HEK293 (cell line): ENCODE results near the gene NDUFB10.

Experiments
- ELK4 ChIP-seq: IDR thresholded peaks from 2 replicates; pipeline ENCODE4 v1.6.1; 2011; ENCODE audit warnings: mild to moderate bottlenecking, low read depth, low read length, borderline replicate concordance
- KLF8 ChIP-seq: fragments of 450-650 bp; formaldehyde crosslinking; IDR thresholded peaks from 2 replicates; pipeline ENCODE4 v1.5.1; 2016; ENCODE audit warnings: missing biosample characterization, missing genetic modification characterization
- MYNN ChIP-seq: fragments of 450-650 bp; formaldehyde crosslinking; IDR thresholded peaks from 2 replicates; pipeline ENCODE4 v1.5.1; 2016; ENCODE audit warnings: missing biosample characterization, missing genetic modification characterization, borderline replicate concordance
- TRIM28 ChIP-seq: IDR thresholded peaks from 2 replicates; pipeline ENCODE4 v1.6.1; 2011; ENCODE audit warnings: low read length, control low read depth, borderline replicate concordance
- ZBTB26 ChIP-seq: fragments of 450-650 bp; formaldehyde crosslinking; optimal IDR thresholded peaks from 2 replicates; pipeline ENCODE3; 2016; ENCODE audit warnings: missing biosample characterization, mild to moderate bottlenecking, missing genetic modification characterization
- ZBTB8A ChIP-seq: fragments of 450-650 bp; formaldehyde crosslinking; IDR thresholded peaks from 2 replicates; pipeline ENCODE4 v1.5.1; 2016; ENCODE audit warnings: missing biosample characterization, missing genetic modification characterization
- ZNF155 ChIP-seq: fragments of 450-650 bp; formaldehyde crosslinking; IDR thresholded peaks from 2 replicates; pipeline ENCODE4 v1.5.1; 2016; ENCODE audit warnings: missing biosample characterization, missing genetic modification characterization
- ZNF175 ChIP-seq: fragments of 450-650 bp; formaldehyde crosslinking; IDR thresholded peaks from 2 replicates; pipeline ENCODE4 v1.5.1; 2016; ENCODE audit warnings: missing biosample characterization, missing genetic modification characterization
- ZNF18 ChIP-seq: fragments of 450-650 bp; formaldehyde crosslinking; IDR thresholded peaks from 2 replicates; pipeline ENCODE4 v1.5.1; 2016; ENCODE audit warnings: missing biosample characterization, missing genetic modification characterization
- ZNF211 ChIP-seq: fragments of 450-650 bp; formaldehyde crosslinking; IDR thresholded peaks from 2 replicates; pipeline ENCODE4 v1.5.1; 2016; ENCODE audit warnings: low read depth, missing biosample characterization, missing genetic modification characterization
- ZNF239 ChIP-seq: fragments of 450-650 bp; formaldehyde crosslinking; IDR thresholded peaks from 2 replicates; pipeline ENCODE4 v1.5.1; 2016; ENCODE audit warnings: missing biosample characterization, missing genetic modification characterization
- ZNF26 ChIP-seq: fragments of 450-650 bp; formaldehyde crosslinking; IDR thresholded peaks from 2 replicates; pipeline ENCODE4 v1.5.1; 2016; ENCODE audit warnings: missing biosample characterization, missing genetic modification characterization
- ZNF274 ChIP-seq, 2 experiments: fragments of 200-500 bp in 1 of 2; fragments of 450-650 bp in 1 of 2; sonication (Bioruptor generic) in 1 of 2; formaldehyde crosslinking in 1 of 2; IDR thresholded peaks; 2 replicates each; pipeline versions ENCODE4 v1.5.1 to v1.6.1; 2014 to 2016; ENCODE audit warnings: borderline replicate concordance in 1 of 2, inconsistent platforms in 1 of 2, low read length in 1 of 2, missing biosample characterization in 1 of 2, missing genetic modification characterization in 1 of 2
- ZNF280C ChIP-seq: fragments of 450-650 bp; formaldehyde crosslinking; IDR thresholded peaks from 2 replicates; pipeline ENCODE4 v1.5.1; 2016; ENCODE audit warnings: missing biosample characterization, missing genetic modification characterization
- ZNF292 ChIP-seq: fragments of 450-650 bp; formaldehyde crosslinking; IDR thresholded peaks from 2 replicates; pipeline ENCODE4 v1.5.1; 2016; ENCODE audit warnings: low read depth, missing biosample characterization, missing genetic modification characterization, borderline replicate concordance
- ZNF335 ChIP-seq: fragments of 450-650 bp; formaldehyde crosslinking; conservative IDR thresholded peaks from 2 replicates; pipeline ENCODE4 v1.5.1; 2016; ENCODE audit warnings: missing biosample characterization, missing genetic modification characterization
- ZNF341 ChIP-seq: fragments of 450-650 bp; formaldehyde crosslinking; IDR thresholded peaks from 2 replicates; pipeline ENCODE4; 2016; ENCODE audit warnings: low read depth, missing biosample characterization, missing genetic modification characterization
- ZNF391 ChIP-seq: fragments of 450-650 bp; formaldehyde crosslinking; IDR thresholded peaks from 2 replicates; pipeline ENCODE4 v1.5.1; 2016; ENCODE audit warnings: low read depth, missing biosample characterization, missing genetic modification characterization, borderline replicate concordance
- ZNF423 ChIP-seq: fragments of 450-650 bp; formaldehyde crosslinking; IDR thresholded peaks from 2 replicates; pipeline ENCODE4 v1.5.1; 2016; ENCODE audit warnings: missing biosample characterization, missing genetic modification characterization
- ZNF426 ChIP-seq: fragments of 450-650 bp; formaldehyde crosslinking; IDR thresholded peaks from 2 replicates; pipeline ENCODE4 v1.5.1; 2017; ENCODE audit warnings: missing biosample characterization, missing genetic modification characterization, mild to moderate bottlenecking, inconsistent platforms, moderate library complexity
- ZNF449 ChIP-seq: fragments of 450-650 bp; formaldehyde crosslinking; IDR thresholded peaks from 2 replicates; pipeline ENCODE4 v1.5.1; 2017; ENCODE audit warnings: missing biosample characterization, mild to moderate bottlenecking, missing genetic modification characterization, moderate library complexity
- ZNF473 ChIP-seq: fragments of 450-650 bp; formaldehyde crosslinking; IDR thresholded peaks from 2 replicates; pipeline ENCODE4 v1.5.1; 2017; ENCODE audit warnings: missing biosample characterization, missing genetic modification characterization
- ZNF510 ChIP-seq: fragments of 450-650 bp; formaldehyde crosslinking; IDR thresholded peaks from 2 replicates; pipeline ENCODE4 v1.5.1; 2018; ENCODE audit warnings: mild to moderate bottlenecking, missing genetic modification characterization, missing biosample characterization; ENCODE audit not compliant: insufficient replicate concordance
- ZNF514 ChIP-seq: fragments of 450-650 bp; formaldehyde crosslinking; IDR thresholded peaks from 2 replicates; pipeline ENCODE4 v1.5.1; 2016; ENCODE audit warnings: missing biosample characterization, missing genetic modification characterization
- ZNF623 ChIP-seq: fragments of 450-650 bp; formaldehyde crosslinking; IDR thresholded peaks from 2 replicates; pipeline ENCODE4 v1.5.1; 2016; ENCODE audit warnings: missing biosample characterization, missing genetic modification characterization
- ZNF645 ChIP-seq: fragments of 450-650 bp; formaldehyde crosslinking; IDR thresholded peaks from 2 replicates; pipeline ENCODE4; 2016; ENCODE audit warnings: missing biosample characterization, missing genetic modification characterization
- ZNF76 ChIP-seq: fragments of 450-650 bp; formaldehyde crosslinking; IDR thresholded peaks from 2 replicates; pipeline ENCODE4; 2016; ENCODE audit warnings: low read depth, missing biosample characterization, missing genetic modification characterization, borderline replicate concordance
- ZNF792 ChIP-seq: fragments of 450-650 bp; formaldehyde crosslinking; IDR thresholded peaks from 2 replicates; pipeline ENCODE4 v1.5.1; 2016; ENCODE audit warnings: missing biosample characterization, missing genetic modification characterization

The NDUFB10 gene

GRCh38 chr16:1959269-1960039, at the start of gene NDUFB10 (continued):
- peak; percentile 64; the same call in 1 of the 2 replicates for TF ChIP-seq ZNF449 (tag by site-specific recombination)
- TF ChIP-seq ZNF473 (tag by site-specific recombination), result no peak
- no peak for TF ChIP-seq ZNF211
- no peak for TF ChIP-seq ZNF26 (tag by site-specific recombination)
- no peak for TF ChIP-seq ZNF239 (tag by site-specific recombination)
- peak; percentile 92 for TF ChIP-seq ZBTB26 (tag by site-specific recombination)
- 0 out of 2 replicates have a peak, but pooled peaks have one; percentile 21 for TF ChIP-seq ZNF391 (tag by site-specific recombination)
- 0 out of 2 replicates have a peak, but pooled peaks have one; percentile 38 for TF ChIP-seq ZNF423 (tag by site-specific recombination)
- TF ChIP-seq ZNF18, result no peak
- TF ChIP-seq ZNF274 (IDR thresholded peaks at IDR 0.05; ENCODE audit: low read length), result no peak
- TF ChIP-seq ZNF274 (tag by site-specific recombination; IDR thresholded peaks at IDR 0.05; ENCODE audit: borderline replicate concordance), result no peak
- TF ChIP-seq ZNF426 (tag by site-specific recombination), result no peak
- no peak for TF ChIP-seq ZNF792
- no peak for TF ChIP-seq MYNN (tag by site-specific recombination)
- TF ChIP-seq ZNF76 (tag by site-specific recombination), result peak; percentile 94
- peak; percentile 87 for TF ChIP-seq ZNF335
- TF ChIP-seq TRIM28, result peak; percentile 73; the same call in 1 of the 2 replicates
- 0 out of 2 replicates have a peak, but pooled peaks have one; percentile 23 for TF ChIP-seq KLF8 (tag by site-specific recombination)
- no peak for TF ChIP-seq ZNF280C (tag by site-specific recombination)
- TF ChIP-seq ZNF510 (tag by site-specific recombination), result no peak
- TF ChIP-seq ZNF514, result no peak
- TF ChIP-seq ZNF623 (tag by site-specific recombination), result no peak
- no peak for TF ChIP-seq ZNF155 (tag by site-specific recombination)
- TF ChIP-seq ZNF645 (tag by site-specific recombination), result no peak
- TF ChIP-seq ZBTB8A (tag by site-specific recombination), result peak; percentile 88
- TF ChIP-seq ZNF292, result no peak
- no peak for TF ChIP-seq ELK4
- 0 out of 2 replicates have a peak, but pooled peaks have one; percentile 11 for TF ChIP-seq ZNF341 (tag by site-specific recombination)
- no peak for TF ChIP-seq ZNF175 (tag by site-specific recombination)
